GM19467 (cell line): ENCODE measurements around the gene MARK3.
"Not testable (repeated sequence)": the region's sequence is repeated elsewhere in the genome, so short reads cannot be mapped to it uniquely, and the experiment has no call there.

Experiments
- ATAC-seq: cut with Tn5 transposase; IDR thresholded peaks from one replicate; pipeline ENCODE4 v1.9.1; 2021; ENCODE audit warnings: mild to moderate bottlenecking, moderate library complexity; ENCODE audit not compliant: unreplicated experiment

The MARK3 gene

GRCh38 chr14:103522649-103523574 is 137.7 kb downstream of the MARK3 start, which contains the start of gene CKB:
TSS of gene CKB (minus strand) at chr14:103522830. CDS start at chr14:103522493, 337 bp downstream.
- no peak for ATAC-seq

GRCh38 chr14:103523575-103523954 is 138.3 kb downstream of the MARK3 start:
- no peak for ATAC-seq

GRCh38 chr14:103524002-103524935 is 139.1 kb downstream of the MARK3 start:
- no peak for ATAC-seq

GRCh38 chr14:103525430-103526246 is 140.4 kb downstream of the MARK3 start:
- ATAC-seq = not testable (repeated sequence)

- no peak for ATAC-seq
These were observed 141.2 kb downstream of the MARK3 start for GRCh38 chr14:103526247-103526913.

- no peak for ATAC-seq
These were observed 141.7 kb downstream of the MARK3 start for GRCh38 chr14:103526914-103527248.

- ATAC-seq = no peak
These were observed 142.4 kb downstream of the MARK3 start for GRCh38 chr14:103527408-103528145.

GRCh38 chr14:103528146-103528586 is 143.0 kb downstream of the MARK3 start:
- no peak for ATAC-seq

GRCh38 chr14:103528587-103529382 is 143.6 kb downstream of the MARK3 start, which contains the start of gene TRMT61A:
TSS of gene TRMT61A (plus strand) at chr14:103529196. CDS start at chr14:103529979, 783 bp downstream.
- ATAC-seq = peak; percentile 36

GRCh38 chr14:103529383-103530365 is 144.5 kb downstream of the MARK3 start:
- ATAC-seq = no peak

GRCh38 chr14:103530390-103530789 is 145.2 kb downstream of the MARK3 start:
- ATAC-seq = no peak

- no peak for ATAC-seq
These were observed 145.6 kb downstream of the MARK3 start for GRCh38 chr14:103530831-103531230.

- no peak for ATAC-seq
These were observed 146.4 kb downstream of the MARK3 start for GRCh38 chr14:103531421-103532215.

GRCh38 chr14:103532216-103533136 is 147.3 kb downstream of the MARK3 start:
- no peak for ATAC-seq
